Neural cell (in vitro differentiated cells): ENCODE results near the gene WHAMM.

Experiments
- EZH2 ChIP-seq: fragments of 200-600, 300-800 bp; shearing (Covaris generic), sonication (generic); IDR thresholded peaks from 2 replicates; pipeline ENCODE4 v1.6.1; 2014; ENCODE audit warnings: antibody characterized with exemption, low read length, borderline replicate concordance, mild to moderate bottlenecking; ENCODE audit not compliant: insufficient read depth, poor library complexity, severe bottlenecking
- RAD21 ChIP-seq: fragments of 450-650 bp; conservative IDR thresholded peaks from 2 replicates; pipeline ENCODE4 v1.6.1; 2014; ENCODE audit warnings: antibody characterized with exemption, mild to moderate bottlenecking, moderate library complexity

- TF ChIP-seq RAD21 (no peak), EZH2 (no peak)
Measured at GRCh38 chr15:82781349-82781748, 28.1 kb upstream of the WHAMM start.
